ENCODE data around the gene ANKH.

Gene ANKH

DNA sequence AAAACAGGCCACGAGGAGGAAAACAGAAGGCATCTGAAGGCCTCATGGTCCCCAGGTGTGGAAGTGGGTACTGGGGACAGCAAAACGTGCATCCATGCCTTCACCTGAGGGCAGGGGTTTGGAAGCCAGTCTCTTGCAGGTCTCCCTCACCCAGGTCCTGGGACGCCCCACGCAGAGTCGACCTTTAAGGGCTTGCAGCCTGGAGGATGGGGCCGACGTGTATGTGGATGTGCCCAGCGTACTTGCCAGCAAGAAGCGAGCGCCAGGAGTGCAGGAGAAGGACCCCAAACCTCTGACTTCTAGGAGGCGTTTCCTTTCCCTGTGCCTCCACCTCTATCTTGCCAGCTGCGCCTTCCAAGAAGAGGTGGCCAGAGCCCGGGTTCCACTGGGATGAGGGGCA lies 141.1 kb downstream of the ANKH start:
- no peak overlapping the region for H3K27ac ChIP-seq
- TF ChIP-seq, protein P1, sequence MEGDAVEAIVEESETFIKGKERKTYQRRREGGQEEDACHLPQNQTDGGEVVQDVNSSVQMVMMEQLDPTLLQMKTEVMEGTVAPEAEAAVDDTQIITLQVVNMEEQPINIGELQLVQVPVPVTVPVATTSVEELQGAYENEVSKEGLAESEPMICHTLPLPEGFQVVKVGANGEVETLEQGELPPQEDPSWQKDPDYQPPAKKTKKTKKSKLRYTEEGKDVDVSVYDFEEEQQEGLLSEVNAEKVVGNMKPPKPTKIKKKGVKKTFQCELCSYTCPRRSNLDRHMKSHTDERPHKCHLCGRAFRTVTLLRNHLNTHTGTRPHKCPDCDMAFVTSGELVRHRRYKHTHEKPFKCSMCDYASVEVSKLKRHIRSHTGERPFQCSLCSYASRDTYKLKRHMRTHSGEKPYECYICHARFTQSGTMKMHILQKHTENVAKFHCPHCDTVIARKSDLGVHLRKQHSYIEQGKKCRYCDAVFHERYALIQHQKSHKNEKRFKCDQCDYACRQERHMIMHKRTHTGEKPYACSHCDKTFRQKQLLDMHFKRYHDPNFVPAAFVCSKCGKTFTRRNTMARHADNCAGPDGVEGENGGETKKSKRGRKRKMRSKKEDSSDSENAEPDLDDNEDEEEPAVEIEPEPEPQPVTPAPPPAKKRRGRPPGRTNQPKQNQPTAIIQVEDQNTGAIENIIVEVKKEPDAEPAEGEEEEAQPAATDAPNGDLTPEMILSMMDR (conservative IDR thresholded peaks at IDR 0.05): no peak

DNA sequence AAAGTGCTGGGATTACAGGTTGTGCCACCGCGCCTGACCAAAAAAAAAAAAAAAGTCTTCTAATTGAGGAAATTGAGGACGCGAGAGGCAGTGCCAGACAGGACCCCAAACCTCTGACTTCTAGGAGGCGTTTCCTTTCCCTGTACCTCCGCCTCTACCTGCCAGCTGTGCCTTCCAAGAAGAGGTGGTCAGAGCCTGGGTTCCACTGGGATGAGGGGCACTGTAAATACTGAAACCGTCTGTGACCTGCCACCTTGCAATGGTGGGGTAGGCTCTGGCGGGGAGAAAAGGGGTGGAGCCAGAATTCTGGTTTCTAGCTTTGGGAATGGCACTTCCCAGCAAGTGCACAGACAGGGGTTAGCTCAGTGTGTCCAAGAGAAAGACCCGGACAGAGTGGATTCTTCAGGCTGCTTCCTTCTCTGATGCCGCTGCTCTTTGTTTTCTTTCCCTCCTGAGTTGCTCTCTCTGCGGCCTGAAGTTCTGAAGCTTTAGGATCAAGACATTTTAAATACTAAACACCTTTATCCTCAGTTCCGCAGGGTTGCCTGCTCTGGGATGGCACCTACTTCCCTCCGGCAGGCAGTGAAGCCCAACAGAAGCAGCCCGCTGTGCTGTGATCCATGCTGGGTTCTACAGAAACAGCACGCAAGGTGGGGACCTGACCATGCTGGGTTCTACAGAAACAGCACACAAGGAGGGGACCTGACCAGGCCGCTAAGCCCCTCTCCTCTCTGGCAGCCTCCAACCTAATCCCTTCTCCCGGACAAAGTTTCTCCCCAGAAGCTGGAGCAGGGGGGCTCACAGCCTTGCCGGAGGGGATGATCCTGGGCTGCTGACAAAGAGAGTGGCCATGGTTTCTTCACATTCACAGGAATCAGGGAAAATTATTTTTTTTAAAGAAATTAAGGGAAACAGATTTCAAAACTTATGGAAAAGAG lies 141.9 kb downstream of the ANKH start:
- H3K27ac ChIP-seq: no peak overlapping the region
- TF ChIP-seq, protein P1 (conservative IDR thresholded peaks at IDR 0.05): no peak

DNA sequence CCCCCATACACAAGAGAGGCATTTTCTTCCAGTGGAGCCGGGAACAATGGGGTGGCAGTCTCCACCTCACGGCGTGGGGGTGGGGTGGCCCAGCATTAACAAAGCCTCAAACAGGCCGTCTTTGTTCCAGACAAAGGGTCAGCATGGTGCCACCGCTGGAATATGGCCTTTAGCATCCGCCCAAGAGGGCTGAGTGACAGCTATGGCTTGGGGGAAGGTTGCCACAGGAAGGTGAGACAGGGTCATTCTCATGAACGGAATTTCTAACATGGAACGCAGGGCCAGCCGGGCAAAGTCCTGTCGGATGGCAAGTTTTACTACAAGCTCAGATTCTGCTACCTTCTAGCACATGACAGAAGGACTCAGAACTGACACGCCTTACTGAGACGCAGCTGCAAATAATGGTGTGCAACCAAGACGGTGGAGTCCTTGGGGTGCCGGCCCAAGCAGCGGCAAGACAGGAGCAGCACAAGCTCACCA lies 143.1 kb downstream of the ANKH start:
- peak overlapping the region; percentile 43 for H3K27ac ChIP-seq
- TF ChIP-seq, protein P1 (conservative IDR thresholded peaks at IDR 0.05): no peak

DNA sequence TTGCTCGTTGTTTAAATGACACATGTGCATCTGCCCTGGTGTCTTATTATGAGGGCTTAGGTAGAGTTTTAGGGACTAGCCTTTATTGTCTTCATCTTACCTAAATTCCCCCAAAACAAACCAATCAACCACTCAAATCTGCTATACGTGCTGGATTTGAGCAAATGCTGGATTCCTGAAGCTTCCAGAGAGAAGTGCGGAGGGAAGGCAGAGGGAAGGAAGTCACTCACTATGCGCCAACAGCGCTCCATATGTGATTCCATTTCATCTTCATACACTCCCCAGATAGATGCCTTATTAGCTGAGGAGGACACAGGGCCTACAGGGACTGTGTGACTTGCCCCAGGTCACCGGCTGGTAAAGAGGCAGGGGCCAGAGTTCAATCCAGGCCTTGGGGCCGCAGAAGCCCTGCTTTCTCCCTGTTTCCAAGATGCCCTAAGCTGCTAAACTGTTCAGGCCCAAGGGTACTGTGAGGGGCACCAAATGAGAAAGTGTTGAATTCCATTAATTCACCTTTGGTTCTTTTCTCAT lies 143.6 kb downstream of the ANKH start:
- peak overlapping the region; percentile 43 for H3K27ac ChIP-seq
- TF ChIP-seq, protein P1 (conservative IDR thresholded peaks at IDR 0.05): no peak

DNA sequence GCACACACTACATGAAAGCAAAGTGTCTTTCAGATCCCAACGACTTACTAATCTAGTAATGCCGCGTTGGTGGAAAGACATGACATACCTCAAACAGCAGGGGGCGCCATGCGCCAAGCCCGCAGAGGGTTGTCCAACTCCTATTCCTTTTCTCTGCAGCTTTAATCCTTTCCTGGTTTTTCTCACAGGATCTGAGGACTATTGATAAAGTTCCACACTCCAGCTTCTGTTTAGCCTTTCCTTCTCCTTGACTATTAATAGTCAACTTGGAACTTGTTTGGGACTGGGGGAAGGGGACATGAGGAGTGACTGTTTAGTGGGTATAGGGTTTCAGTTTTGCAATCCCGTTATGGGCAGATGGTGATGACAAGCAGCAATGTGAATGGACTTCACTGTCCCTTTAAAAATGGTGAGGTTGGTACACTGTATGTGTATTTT lies 144.1 kb downstream of the ANKH start:
- peak overlapping the region; percentile 43 for H3K27ac ChIP-seq
- TF ChIP-seq, protein P1 (conservative IDR thresholded peaks at IDR 0.05): peak; percentile 99

DNA sequence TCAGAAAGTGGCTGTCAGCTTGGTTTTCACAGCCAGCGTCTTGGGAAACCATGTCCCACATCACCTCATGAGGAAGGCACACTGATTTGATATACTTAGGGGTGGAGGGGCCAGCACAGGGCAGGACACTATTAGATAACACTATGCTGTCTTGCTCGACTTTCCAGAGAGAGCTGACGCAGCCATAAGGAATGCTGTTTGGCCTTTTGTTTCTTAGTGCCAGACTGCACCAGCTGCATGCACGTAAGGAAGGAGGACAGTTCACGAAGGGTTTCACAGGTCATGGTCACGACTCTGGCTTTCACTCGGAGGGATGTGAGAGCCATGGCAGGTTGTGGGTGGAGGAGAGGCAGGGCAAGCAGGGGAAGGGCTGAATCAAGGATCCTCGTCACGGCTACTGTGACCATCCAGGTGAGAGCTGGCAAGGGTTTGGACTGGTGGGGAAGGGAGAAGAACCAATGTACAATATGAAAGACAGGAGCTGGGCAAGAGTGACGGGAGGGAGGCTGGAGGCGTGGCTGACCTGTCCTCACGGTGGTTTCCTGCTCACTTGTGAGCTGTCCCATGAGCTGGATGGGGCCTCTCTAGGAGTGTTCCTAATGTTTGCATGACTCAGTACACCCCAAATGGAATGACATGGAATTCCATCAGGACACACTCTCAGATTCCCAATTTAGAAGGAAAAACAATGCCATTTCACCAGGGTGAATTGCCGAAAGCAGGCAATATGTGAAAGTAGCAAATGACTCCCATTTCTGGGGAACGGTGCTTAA lies 145.3 kb downstream of the ANKH start:
- TF ChIP-seq, protein P1 (conservative IDR thresholded peaks at IDR 0.05): no peak
- H3K27ac ChIP-seq: no peak overlapping the region; the same call in 1 of the 2 replicates

DNA sequence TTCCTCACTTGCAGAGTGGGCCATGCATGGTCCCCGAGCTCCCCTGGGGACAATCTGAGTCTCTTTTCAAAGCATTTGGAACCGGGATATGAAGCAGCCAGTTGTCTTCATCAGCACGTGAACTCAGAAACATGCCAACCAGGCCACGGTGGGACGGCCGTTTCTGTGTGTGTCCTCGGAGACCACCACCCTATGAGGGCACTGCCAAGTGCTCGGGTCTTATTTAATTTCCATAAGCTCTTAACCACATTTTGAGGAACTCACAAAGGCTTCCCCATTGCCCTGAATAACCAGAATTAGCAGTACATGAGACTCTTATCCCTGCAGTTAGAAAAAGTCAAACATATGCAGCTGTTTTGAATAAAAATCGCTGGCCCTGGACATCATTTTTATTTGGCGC lies 146.9 kb downstream of the ANKH start:
- no peak overlapping the region for H3K27ac ChIP-seq
- TF ChIP-seq, protein P1 (conservative IDR thresholded peaks at IDR 0.05): no peak
